HFF-Myc (cell line): ENCODE data around the gene C3orf22.

Source experiments
- DNase-seq: peaks from one replicate; pipeline ENCODE4 v3.0.0-alpha.2; 2011; ENCODE audit warnings: low read depth; ENCODE audit errors: extremely low read depth
- H3K4me3 ChIP-seq: replicated peaks from 2 replicates; pipeline ENCODE4 v1.5.1; 2011; ENCODE audit warnings: low read depth, mild to moderate bottlenecking, control low read depth, low read length
- TF ChIP-seq, protein P1 (sequence below): IDR thresholded peaks from 2 replicates; pipeline ENCODE4 v1.5.1; 2012; ENCODE audit warnings: mild to moderate bottlenecking, low read depth, low read length, control low read depth; ENCODE audit errors: missing control alignments

The C3orf22 gene

DNA sequence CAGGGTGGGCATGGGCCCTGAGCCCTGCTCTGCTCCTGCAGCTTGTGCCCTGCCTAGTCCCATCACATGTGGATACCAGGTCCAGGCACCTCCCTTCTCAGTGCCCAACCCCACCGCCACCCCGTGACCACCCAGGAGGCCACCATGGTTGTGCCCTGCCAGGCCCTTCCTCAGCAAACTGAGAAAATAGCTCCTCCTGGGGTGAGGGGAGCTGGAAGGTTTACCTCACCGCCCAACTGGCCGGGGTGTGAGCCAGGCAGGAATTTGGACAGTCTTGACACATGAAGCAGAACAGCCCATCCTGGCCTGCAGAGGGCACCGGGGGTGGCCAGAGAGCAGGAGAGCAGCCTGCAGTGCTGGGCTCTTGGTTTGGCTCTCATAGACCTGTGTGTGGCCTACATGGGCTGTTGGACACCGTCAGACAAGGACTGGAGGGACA is 11.4 kb upstream of the C3orf22 start:
- no peak for DNase-seq
- TF ChIP-seq, protein P1, sequence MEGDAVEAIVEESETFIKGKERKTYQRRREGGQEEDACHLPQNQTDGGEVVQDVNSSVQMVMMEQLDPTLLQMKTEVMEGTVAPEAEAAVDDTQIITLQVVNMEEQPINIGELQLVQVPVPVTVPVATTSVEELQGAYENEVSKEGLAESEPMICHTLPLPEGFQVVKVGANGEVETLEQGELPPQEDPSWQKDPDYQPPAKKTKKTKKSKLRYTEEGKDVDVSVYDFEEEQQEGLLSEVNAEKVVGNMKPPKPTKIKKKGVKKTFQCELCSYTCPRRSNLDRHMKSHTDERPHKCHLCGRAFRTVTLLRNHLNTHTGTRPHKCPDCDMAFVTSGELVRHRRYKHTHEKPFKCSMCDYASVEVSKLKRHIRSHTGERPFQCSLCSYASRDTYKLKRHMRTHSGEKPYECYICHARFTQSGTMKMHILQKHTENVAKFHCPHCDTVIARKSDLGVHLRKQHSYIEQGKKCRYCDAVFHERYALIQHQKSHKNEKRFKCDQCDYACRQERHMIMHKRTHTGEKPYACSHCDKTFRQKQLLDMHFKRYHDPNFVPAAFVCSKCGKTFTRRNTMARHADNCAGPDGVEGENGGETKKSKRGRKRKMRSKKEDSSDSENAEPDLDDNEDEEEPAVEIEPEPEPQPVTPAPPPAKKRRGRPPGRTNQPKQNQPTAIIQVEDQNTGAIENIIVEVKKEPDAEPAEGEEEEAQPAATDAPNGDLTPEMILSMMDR: no peak
- H3K4me3 ChIP-seq: no peak overlapping the region

DNA sequence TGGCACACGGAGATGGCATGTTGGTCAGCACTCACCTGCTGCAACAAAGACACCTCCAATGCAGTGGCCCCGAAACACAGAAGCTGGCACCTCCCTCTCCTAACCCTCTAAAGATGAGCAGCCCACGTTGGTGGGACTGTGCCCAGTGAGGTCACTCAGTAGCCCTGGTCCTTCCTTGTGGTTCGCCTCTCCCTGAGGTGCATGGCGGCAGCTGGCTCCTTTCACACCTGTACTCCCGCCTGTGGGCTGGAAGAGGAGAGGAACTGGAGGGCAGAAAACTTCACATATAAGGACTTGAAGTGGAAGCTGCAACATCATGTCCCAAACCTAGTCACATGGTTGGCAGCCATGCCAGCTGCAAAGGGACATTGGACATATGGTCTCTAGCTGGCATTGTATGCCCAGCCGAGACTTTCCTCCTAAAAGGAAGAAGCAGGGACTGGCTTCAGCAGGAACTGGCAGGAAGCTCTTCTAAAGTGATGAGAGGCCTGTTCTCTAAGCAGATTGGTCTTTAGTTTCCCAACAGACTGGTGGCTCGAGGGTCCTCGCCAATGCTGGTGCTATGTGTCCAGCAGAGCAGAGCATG is 10.8 kb upstream of the C3orf22 start:
- TF ChIP-seq, protein P1: no peak
- DNase-seq: no peak
- no peak overlapping the region for H3K4me3 ChIP-seq

DNA sequence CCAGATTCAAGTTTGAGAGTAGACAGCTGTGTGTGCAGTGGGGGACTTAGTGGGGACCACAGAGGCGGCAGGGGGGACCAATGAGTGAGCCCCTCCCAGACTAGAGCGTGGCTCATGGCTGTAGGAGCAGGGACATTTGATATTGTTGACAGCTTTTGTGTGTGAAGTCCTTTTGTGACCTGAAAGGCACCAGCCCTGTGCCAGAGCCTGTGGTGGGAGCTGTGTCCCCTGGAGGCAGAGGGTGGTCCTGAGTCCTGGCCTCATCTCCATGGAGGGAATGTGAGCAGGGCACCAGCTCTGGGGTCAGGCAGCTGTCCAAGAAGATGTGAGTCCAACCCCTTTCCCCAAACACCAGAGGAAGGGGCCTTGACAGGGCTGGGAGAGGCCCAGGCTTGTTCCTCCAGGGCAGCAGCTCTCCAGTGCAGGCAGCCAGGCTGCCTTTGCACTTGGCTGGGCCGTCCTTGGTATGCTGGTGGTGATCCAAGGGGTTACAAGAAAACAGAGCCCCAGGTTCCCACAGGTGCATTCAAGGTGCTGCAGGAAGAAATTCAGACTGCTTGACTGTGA is 10.1 kb upstream of the C3orf22 start:
- no peak for DNase-seq
- TF ChIP-seq, protein P1: no peak
- no peak overlapping the region for H3K4me3 ChIP-seq

DNA sequence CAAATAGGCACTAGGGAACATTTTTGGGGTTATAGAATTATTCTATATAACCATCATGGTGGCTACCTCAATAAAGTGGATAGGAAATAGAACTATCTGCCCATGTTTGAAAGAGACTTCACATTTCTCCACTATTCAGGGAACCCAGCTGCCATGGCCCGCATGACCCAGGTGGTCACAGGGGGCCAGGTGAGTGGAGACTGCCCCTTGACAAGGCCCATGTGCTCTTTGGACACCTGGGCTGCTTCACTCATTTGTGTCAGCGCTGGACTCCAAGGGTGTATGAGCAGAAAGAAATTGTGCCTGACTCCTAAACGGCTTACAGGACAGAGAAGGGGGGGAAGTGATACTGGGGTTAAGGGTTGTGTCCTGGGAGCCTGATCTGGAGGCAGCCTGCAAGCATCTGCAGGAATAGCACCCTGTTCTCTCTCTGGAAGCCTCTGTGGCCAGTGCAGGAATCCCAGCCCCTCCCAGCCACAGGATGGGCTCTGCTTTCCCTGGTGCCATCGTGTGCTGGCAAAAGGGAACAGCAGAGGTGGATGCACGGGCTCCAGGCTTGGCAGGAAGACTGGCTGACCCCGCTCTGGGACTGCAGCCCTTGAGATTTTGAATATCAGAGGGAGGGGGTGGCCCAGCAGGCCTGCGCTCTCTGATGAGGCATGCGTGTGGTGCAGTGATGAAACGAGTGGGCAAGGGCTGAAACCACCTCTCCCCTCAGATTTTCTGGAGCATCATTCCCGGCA is 9.1 kb upstream of the C3orf22 start:
- no peak overlapping the region for H3K4me3 ChIP-seq
- TF ChIP-seq, protein P1: no peak
- DNase-seq: no peak

DNA sequence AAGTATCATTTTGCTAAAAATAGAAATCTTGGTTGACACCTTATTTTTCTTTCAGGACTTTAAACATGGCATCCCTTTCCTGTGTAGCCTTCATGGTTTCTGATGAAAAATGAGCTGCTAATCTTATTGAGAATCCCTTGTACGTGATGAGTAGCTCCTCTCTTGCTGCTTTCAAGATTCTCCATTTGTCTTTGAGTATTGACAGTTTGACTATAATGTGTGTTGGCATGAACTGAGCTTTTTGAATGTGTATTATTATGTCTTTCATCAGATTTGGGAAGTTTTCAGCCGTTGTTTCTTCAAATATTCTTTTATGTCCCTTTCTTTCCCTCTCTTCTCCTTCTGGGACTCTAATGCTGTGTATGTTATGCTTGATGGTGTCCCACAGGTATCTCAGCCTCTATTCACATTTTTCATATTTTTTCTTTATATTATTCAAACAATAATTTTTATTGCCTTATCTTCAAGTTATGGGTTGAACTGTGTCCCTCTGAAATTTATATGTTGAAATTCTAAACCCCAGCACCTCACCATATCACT is 4.1 kb upstream of the C3orf22 start:
- no peak for DNase-seq
- TF ChIP-seq, protein P1: no peak
- H3K4me3 ChIP-seq: no peak overlapping the region

DNA sequence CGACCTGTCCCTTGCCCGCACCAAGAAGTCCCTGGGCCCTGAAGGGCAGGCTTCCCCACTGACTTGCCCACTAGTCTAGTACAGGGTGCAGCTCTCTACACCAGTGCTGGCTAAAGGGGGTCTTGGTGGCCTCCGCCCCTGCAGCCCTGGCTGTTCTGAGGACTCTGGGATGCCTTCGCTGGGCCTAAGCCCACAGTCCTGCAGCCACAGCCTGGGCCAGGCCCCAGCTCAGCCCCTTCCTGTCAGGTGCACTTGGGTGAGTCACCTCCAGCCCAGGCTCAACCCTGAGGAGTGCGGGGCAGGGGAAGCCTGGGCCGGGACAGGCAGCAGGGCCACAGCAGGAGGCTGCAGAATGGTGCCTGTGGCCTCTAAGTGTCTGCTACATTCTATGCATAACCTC is 971 bp downstream of the C3orf22 start:
- H3K4me3 ChIP-seq: no peak overlapping the region
- DNase-seq: no peak
- TF ChIP-seq, protein P1: no peak
